GM12878 (cell line): ENCODE results near the gene CDC42EP3.

Experiments used
- HCFC1 ChIP-seq: fragments of 150-350 bp; IDR thresholded peaks from 2 replicates; pipeline ENCODE4 v1.6.1; 2014; ENCODE audit warnings: low read length
- RB1 ChIP-seq: fragments of 450-650 bp; formaldehyde crosslinking; IDR thresholded peaks from 2 replicates; pipeline ENCODE4 v1.6.1; 2017; ENCODE audit warnings: mild to moderate bottlenecking, borderline replicate concordance
- SMAD5 ChIP-seq: IDR thresholded peaks from 2 replicates; pipeline ENCODE4 v1.6.1; 2016; ENCODE audit warnings: antibody characterized with exemption, low read depth
- TF ChIP-seq, protein P1 (sequence below): fragments of 450-650 bp; IDR thresholded peaks from 2 replicates; pipeline ENCODE4 v1.6.1; 2017; ENCODE audit warnings: mild to moderate bottlenecking
- TF ChIP-seq, protein P2 (sequence below): IDR thresholded peaks from 2 replicates; pipeline ENCODE4 v1.6.1; 2011; ENCODE audit warnings: low read depth, mild to moderate bottlenecking, low read length, moderate library complexity, borderline replicate concordance; ENCODE audit errors: extremely low read depth
- TF ChIP-seq, protein P3 (sequence below), 3 experiments: IDR thresholded peaks in 2 of 3; conservative IDR thresholded peaks in 1 of 3; 2 replicates each; pipeline ENCODE4 v1.5.1; 2011; ENCODE audit warnings: low read depth in 3 of 3, low read length in 3 of 3, mild to moderate bottlenecking in 3 of 3, control low read depth in 2 of 3, moderate library complexity in 2 of 3, inconsistent platforms in 1 of 3, mixed read lengths in 1 of 3; ENCODE audit not compliant: control insufficient read depth in 2 of 3, insufficient read depth in 1 of 3; ENCODE audit errors: extremely low read depth in 1 of 3
- TF ChIP-seq, protein P4 (sequence below): IDR thresholded peaks from 2 replicates; pipeline ENCODE4 v1.6.1; 2012; ENCODE audit warnings: low read depth, low read length, improper control_type of control experiment
- TF ChIP-seq, protein P5 (sequence below): fragments of 450-650 bp; formaldehyde crosslinking; IDR thresholded peaks from 2 replicates; pipeline ENCODE4 v1.4.0; 2022; ENCODE audit warnings: mild to moderate bottlenecking, moderate library complexity

DNA sequence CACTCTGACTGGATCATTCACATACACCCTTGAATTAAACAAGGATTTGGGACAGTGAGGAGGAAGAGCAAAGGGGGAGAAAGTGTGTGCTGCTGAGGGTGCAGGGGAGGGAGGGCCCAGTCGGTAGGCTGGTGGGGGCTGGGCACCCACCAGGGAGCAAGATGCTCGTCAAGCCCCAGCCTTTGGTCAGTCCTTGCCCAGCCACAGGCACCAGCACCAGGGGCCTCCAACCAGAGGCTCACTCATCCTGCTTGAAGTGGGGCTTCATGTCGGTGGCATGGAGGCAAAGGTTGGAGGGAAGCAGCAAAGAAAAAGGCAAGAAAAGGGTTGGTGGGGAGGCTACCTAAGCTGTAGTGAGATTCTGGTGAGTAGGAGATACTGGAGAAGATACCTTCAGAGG, 21.9 kb downstream of the CDC42EP3 start:
- no peak for TF ChIP-seq RB1
- TF ChIP-seq, protein P1, sequence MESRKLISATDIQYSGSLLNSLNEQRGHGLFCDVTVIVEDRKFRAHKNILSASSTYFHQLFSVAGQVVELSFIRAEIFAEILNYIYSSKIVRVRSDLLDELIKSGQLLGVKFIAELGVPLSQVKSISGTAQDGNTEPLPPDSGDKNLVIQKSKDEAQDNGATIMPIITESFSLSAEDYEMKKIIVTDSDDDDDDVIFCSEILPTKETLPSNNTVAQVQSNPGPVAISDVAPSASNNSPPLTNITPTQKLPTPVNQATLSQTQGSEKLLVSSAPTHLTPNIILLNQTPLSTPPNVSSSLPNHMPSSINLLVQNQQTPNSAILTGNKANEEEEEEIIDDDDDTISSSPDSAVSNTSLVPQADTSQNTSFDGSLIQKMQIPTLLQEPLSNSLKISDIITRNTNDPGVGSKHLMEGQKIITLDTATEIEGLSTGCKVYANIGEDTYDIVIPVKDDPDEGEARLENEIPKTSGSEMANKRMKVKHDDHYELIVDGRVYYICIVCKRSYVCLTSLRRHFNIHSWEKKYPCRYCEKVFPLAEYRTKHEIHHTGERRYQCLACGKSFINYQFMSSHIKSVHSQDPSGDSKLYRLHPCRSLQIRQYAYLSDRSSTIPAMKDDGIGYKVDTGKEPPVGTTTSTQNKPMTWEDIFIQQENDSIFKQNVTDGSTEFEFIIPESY, result no peak
- TF ChIP-seq, protein P2, sequence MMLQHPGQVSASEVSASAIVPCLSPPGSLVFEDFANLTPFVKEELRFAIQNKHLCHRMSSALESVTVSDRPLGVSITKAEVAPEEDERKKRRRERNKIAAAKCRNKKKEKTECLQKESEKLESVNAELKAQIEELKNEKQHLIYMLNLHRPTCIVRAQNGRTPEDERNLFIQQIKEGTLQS, result no peak
- TF ChIP-seq, protein P3, sequence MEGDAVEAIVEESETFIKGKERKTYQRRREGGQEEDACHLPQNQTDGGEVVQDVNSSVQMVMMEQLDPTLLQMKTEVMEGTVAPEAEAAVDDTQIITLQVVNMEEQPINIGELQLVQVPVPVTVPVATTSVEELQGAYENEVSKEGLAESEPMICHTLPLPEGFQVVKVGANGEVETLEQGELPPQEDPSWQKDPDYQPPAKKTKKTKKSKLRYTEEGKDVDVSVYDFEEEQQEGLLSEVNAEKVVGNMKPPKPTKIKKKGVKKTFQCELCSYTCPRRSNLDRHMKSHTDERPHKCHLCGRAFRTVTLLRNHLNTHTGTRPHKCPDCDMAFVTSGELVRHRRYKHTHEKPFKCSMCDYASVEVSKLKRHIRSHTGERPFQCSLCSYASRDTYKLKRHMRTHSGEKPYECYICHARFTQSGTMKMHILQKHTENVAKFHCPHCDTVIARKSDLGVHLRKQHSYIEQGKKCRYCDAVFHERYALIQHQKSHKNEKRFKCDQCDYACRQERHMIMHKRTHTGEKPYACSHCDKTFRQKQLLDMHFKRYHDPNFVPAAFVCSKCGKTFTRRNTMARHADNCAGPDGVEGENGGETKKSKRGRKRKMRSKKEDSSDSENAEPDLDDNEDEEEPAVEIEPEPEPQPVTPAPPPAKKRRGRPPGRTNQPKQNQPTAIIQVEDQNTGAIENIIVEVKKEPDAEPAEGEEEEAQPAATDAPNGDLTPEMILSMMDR (IDR thresholded peaks at IDR 0.05 in 2 of 3, conservative IDR thresholded peaks at IDR 0.05 in 1 of 3; ENCODE audit: control insufficient read depth in 2 of 3, extremely low read depth in 1 of 3, insufficient read depth in 1 of 3, low read depth in 3 of 3, low read length in 3 of 3), result no peak
- no peak for TF ChIP-seq SMAD5
- TF ChIP-seq, protein P4, sequence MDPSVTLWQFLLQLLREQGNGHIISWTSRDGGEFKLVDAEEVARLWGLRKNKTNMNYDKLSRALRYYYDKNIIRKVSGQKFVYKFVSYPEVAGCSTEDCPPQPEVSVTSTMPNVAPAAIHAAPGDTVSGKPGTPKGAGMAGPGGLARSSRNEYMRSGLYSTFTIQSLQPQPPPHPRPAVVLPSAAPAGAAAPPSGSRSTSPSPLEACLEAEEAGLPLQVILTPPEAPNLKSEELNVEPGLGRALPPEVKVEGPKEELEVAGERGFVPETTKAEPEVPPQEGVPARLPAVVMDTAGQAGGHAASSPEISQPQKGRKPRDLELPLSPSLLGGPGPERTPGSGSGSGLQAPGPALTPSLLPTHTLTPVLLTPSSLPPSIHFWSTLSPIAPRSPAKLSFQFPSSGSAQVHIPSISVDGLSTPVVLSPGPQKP, result no peak
- TF ChIP-seq, protein P5, sequence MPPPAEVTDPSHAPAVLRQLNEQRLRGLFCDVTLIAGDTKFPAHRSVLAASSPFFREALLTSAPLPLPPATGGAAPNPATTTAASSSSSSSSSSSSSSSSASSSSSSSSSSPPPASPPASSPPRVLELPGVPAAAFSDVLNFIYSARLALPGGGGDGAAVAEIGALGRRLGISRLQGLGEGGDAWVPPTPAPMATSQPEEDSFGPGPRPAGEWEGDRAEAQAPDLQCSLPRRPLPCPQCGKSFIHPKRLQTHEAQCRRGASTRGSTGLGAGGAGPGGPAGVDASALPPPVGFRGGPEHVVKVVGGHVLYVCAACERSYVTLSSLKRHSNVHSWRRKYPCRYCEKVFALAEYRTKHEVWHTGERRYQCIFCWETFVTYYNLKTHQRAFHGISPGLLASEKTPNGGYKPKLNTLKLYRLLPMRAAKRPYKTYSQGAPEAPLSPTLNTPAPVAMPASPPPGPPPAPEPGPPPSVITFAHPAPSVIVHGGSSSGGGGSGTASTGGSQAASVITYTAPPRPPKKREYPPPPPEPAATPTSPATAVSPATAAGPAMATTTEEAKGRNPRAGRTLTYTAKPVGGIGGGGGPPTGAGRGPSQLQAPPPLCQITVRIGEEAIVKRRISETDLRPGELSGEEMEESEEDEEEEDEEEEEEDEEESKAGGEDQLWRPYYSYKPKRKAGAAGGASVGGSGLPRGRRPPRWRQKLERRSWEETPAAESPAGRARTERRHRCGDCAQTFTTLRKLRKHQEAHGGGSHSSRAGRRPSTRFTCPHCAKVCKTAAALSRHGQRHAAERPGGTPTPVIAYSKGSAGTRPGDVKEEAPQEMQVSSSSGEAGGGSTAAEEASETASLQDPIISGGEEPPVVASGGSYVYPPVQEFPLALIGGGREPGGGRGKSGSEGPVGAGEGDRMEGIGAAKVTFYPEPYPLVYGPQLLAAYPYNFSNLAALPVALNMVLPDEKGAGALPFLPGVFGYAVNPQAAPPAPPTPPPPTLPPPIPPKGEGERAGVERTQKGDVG (CRISPR knock-in tag), result no peak
- TF ChIP-seq HCFC1, result no peak
